Nephron progenitor cell (in vitro differentiated cells): ENCODE data around the gene SATB2.

Experiments
- DNase-seq: peaks from one replicate; pipeline ENCODE4 v3.0.0; 2021
- H3K27ac Mint-ChIP-seq: 2 replicates; pipeline ENCODE4 v1.8.0; 2021; ENCODE audit warnings: mild to moderate bottlenecking, moderate library complexity, mixed read lengths
- H3K27me3 Mint-ChIP-seq: 2 replicates; pipeline ENCODE4 v1.8.0; 2021; ENCODE audit warnings: mild to moderate bottlenecking, low read depth, mixed read lengths; ENCODE audit not compliant: poor library complexity
- H3K36me3 Mint-ChIP-seq: 2 replicates; pipeline ENCODE4 v1.8.0; 2021; ENCODE audit warnings: low read depth, mixed read lengths
- H3K4me1 Mint-ChIP-seq: 2 replicates; pipeline ENCODE4 v1.8.0; 2021; ENCODE audit warnings: mixed read lengths
- H3K4me3 Mint-ChIP-seq: 2 replicates; pipeline ENCODE4 v1.8.0; 2021; ENCODE audit warnings: mild to moderate bottlenecking, moderate library complexity, mixed read lengths
- H3K9me3 Mint-ChIP-seq: 2 replicates; pipeline ENCODE4 v1.8.0; 2021; ENCODE audit warnings: mild to moderate bottlenecking, moderate library complexity, mixed read lengths
- TF ChIP-seq, protein P1 (sequence below): fragments of 200-600 bp; sonication (generic); IDR thresholded peaks from 2 replicates; pipeline ENCODE4 v1.5.0; 2021; ENCODE audit warnings: antibody characterized with exemption

Gene SATB2

GRCh38 chr2:199463708-199464605 is 6.2 kb upstream of the SATB2 start:
- H3K4me1 Mint-ChIP-seq, result peaks cover 59% of the 10 kb centered on the region
- H3K27me3 Mint-ChIP-seq, result peaks cover 90% of the 10 kb centered on the region
- H3K9me3 Mint-ChIP-seq, result no peaks in the 10 kb centered on the region
- DNase-seq, result peak; percentile 41
- no peaks in the 10 kb centered on the region for H3K36me3 Mint-ChIP-seq
- H3K27ac Mint-ChIP-seq, result no peak overlapping the region
- peak overlapping the region; percentile 74 for H3K4me3 Mint-ChIP-seq
- TF ChIP-seq, protein P1, sequence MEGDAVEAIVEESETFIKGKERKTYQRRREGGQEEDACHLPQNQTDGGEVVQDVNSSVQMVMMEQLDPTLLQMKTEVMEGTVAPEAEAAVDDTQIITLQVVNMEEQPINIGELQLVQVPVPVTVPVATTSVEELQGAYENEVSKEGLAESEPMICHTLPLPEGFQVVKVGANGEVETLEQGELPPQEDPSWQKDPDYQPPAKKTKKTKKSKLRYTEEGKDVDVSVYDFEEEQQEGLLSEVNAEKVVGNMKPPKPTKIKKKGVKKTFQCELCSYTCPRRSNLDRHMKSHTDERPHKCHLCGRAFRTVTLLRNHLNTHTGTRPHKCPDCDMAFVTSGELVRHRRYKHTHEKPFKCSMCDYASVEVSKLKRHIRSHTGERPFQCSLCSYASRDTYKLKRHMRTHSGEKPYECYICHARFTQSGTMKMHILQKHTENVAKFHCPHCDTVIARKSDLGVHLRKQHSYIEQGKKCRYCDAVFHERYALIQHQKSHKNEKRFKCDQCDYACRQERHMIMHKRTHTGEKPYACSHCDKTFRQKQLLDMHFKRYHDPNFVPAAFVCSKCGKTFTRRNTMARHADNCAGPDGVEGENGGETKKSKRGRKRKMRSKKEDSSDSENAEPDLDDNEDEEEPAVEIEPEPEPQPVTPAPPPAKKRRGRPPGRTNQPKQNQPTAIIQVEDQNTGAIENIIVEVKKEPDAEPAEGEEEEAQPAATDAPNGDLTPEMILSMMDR, result no peak

GRCh38 chr2:199462956-199463692 is 5.4 kb upstream of the SATB2 start:
- Mint-ChIP-seq H3K4me3 (peak overlapping the region; percentile 91), H3K4me1 (peaks cover 51% of the 10 kb centered on the region), H3K27ac (no peak overlapping the region), H3K9me3 (no peaks in the 10 kb centered on the region), H3K36me3 (no peaks in the 10 kb centered on the region), H3K27me3 (peaks cover 81% of the 10 kb centered on the region)
- DNase-seq, result peak; percentile 91
- TF ChIP-seq, protein P1, result peak; percentile 79

DNA sequence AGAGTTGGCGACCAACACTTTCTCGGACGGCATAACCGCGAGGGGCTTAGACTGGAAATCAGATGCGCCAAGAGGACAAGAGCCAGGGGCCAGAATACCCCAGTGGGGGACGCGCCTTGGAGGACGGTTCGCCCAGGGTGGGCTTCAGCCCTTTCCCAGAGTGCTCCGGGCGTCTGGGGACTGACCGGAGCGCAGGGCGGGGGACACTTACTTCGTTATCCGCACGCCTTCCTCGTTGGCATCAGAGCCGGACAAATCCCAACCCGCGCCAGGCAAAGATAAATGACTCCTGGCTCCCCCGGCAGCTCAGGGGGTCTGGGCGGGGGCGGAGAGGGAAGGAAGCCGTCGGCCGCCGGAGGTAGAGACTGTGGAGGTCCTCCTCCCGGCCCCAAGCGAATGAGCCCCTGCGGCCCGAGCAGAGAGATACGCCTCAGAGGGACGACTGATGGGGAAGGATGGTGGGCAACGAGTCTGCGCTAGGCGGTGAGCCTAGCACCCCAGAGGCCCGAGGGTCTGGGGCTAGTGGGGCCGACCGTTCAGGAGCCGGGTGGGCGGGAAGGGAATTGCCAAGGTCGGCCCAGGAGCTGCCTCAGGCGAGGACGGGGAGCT is 4.7 kb upstream of the SATB2 start:
- Mint-ChIP-seq H3K4me3 (peak overlapping the region; percentile 91), H3K27me3 (peaks cover 75% of the 10 kb centered on the region), H3K27ac (no peak overlapping the region), H3K36me3 (no peaks in the 10 kb centered on the region), H3K4me1 (peaks cover 45% of the 10 kb centered on the region), H3K9me3 (no peaks in the 10 kb centered on the region)
- DNase-seq, result peak; percentile 55
- TF ChIP-seq, protein P1, result no peak

DNA sequence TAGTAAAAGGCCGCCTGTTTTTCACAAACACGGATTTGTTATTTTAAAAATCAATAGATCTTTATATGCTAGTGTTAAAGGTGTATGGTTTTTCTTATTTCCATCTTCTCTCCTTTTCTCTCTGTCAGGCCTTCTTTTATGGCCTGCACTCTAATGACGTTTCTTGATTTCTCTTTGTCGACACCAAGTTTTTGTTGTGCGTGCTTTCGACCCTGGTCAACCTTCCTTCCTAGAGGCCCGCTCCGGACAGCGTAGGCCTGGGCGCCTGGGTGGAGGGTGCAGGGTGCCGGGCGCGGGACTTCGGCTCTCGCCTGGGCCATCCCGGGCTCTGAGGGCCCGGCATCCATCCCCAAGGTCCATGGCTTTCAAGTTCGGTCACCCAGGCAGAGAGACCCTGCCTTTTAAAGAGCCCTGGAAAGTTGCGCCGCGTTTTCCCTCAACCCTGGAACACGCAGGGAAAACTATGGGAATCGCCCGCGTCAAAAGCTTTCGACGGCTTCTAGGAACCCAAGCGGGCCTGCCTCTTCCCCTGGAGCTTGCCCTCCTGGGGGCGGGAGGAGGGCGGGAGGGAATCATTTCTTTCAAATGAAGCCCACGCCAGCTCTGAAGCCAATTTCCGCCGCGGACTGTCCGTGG is 4.1 kb upstream of the SATB2 start:
- no peaks in the 10 kb centered on the region for H3K36me3 Mint-ChIP-seq
- TF ChIP-seq, protein P1, result no peak
- no peak overlapping the region for H3K27ac Mint-ChIP-seq
- peaks cover 68% of the 10 kb centered on the region for H3K27me3 Mint-ChIP-seq
- peaks cover 44% of the 10 kb centered on the region for H3K4me1 Mint-ChIP-seq
- peak overlapping the region; percentile 91 for H3K4me3 Mint-ChIP-seq
- no peaks in the 10 kb centered on the region for H3K9me3 Mint-ChIP-seq
- no peak for DNase-seq

- TF ChIP-seq, protein P1, result no peak
- no peak overlapping the region for H3K27ac Mint-ChIP-seq
- DNase-seq, result no peak
- no peaks in the 10 kb centered on the region for H3K9me3 Mint-ChIP-seq
- peaks cover 40% of the 10 kb centered on the region for H3K4me1 Mint-ChIP-seq
- peak overlapping the region; percentile 91 for H3K4me3 Mint-ChIP-seq
- H3K27me3 Mint-ChIP-seq, result peaks cover 61% of the 10 kb centered on the region
- H3K36me3 Mint-ChIP-seq, result no peaks in the 10 kb centered on the region
Measured at GRCh38 chr2:199460846-199461710, 3.3 kb upstream of the SATB2 start.
